GM12873 (cell line): ENCODE measurements around the gene ALPI.

Experiments used
- TF ChIP-seq, protein P1 (sequence below): IDR thresholded peaks from 2 replicates; pipeline ENCODE4 v1.5.1; 2012; ENCODE audit warnings: low read depth, mild to moderate bottlenecking, moderate library complexity, low read length, control low read depth; ENCODE audit not compliant: insufficient read depth; ENCODE audit errors: missing control alignments

The ALPI gene

DNA sequence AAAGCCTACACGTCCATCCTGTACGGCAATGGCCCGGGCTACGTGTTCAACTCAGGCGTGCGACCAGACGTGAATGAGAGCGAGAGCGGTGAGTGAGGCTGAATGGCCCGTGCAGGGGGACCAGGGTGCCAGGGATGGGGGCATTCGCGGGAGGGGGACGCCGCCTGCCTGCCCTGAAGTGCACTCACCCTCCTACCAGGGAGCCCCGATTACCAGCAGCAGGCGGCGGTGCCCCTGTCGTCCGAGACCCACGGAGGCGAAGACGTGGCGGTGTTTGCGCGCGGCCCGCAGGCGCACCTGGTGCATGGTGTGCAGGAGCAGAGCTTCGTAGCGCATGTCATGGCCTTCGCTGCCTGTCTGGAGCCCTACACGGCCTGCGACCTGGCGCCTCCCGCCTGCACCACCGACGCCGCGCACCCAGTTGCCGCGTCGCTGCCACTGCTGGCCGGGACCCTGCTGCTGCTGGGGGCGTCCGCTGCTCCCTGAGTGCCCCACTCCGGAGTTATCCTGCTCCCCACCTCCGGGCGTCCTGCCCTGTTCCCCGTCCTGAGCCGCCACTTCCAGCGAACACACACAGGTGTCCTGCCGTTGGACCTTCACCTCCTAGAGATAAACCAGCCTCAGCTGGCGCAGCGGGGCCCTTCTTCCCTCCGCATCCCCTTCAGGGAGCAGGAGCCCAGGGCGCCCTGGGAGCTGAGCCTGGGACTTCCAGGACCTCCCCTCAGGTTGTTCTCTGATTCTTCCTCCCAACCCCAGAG lies 2.9 kb downstream of the ALPI start:
- TF ChIP-seq, protein P1, sequence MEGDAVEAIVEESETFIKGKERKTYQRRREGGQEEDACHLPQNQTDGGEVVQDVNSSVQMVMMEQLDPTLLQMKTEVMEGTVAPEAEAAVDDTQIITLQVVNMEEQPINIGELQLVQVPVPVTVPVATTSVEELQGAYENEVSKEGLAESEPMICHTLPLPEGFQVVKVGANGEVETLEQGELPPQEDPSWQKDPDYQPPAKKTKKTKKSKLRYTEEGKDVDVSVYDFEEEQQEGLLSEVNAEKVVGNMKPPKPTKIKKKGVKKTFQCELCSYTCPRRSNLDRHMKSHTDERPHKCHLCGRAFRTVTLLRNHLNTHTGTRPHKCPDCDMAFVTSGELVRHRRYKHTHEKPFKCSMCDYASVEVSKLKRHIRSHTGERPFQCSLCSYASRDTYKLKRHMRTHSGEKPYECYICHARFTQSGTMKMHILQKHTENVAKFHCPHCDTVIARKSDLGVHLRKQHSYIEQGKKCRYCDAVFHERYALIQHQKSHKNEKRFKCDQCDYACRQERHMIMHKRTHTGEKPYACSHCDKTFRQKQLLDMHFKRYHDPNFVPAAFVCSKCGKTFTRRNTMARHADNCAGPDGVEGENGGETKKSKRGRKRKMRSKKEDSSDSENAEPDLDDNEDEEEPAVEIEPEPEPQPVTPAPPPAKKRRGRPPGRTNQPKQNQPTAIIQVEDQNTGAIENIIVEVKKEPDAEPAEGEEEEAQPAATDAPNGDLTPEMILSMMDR, result no peak

GRCh38 chr2:232459419-232460035 lies 3.6 kb downstream of the ALPI start:
- TF ChIP-seq, protein P1, result no peak

GRCh38 chr2:232460171-232460570 lies 4.2 kb downstream of the ALPI start:
- TF ChIP-seq, protein P1, result no peak

DNA sequence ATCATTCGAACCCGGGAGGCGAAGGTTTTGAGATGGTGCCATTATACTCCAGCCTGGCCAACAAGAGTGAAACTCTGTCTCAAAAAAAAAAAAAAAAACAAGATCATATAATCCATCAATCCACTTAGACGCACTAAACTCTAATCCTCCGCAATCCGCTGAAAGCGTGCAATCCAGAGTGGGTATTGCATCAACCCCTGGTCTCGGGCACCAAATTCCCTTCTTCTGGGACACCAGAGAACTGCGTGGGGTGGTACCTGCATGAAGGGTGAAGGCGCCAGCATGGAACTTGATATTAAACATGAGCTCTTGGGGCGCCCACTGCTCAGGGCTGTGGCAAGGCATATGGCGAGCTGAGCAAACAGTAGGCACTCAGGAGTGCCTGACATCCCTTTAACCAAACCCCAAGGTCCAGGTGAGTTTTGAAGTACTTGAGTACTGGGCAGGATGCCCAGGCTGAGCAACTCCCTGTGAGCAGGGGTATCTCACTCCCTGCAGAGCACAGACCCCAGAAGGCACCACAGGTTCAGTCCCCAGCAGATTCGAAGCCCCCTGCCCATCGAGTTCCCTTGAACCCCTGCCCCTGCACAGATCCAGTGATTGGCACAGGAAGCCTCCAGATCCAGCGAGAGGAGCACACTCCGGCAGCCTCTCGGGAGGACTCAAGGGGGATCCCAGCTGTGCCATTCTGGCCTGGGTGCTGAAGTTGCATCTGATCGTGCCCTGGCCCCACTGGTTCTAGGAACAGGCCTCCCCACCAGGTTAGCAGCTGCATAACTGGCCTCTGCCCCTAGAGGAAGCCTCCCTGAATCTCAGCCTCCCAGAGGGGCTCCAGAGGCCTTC lies 8.0 kb downstream of the ALPI start:
- TF ChIP-seq, protein P1, result no peak

- TF ChIP-seq, protein P1, result no peak
Measured at GRCh38 chr2:232464544-232464885, 8.6 kb downstream of the ALPI start.

DNA sequence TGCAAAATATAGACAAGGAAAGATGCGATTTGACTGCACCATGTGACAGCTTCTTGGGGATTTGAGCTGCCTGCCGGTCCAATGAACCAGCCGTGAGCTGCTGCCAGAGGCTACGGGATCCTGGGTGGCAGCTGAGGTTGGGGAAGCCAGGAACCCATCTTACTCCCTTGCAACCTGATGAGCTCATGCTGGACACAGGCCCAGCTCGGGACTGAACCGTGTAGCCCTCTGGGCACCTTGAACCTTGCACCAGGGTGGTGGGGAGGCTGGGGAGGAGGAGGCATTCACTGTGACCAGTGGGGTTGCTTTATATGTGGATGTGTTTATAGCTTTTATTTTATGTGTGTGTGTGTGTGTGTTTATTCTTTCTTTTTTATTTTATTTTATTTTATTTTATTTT lies 9.1 kb downstream of the ALPI start:
- TF ChIP-seq, protein P1, result no peak

DNA sequence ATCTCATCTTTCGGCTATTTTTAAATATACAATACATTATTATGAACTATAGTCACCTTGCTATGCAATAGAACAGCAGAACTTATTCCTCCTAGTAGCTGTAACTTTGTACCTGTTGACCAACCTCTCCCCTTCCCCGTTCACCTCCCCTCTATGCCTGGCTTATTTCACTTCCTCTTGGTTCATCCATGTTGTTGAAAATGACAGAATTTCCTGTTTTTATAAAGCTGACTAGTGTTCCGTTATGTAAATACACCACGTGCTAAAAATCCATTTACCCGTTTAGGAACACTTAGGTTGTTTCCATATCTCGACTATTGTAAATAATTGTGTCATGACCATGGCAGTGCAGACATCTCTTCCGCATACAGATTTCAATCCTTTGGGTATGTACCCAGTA lies 10.3 kb downstream of the ALPI start:
- TF ChIP-seq, protein P1, result no peak
